ENCODE results near the gene FBXO46. TPM values are rescaled to one million over a fixed set of nuclear protein-coding genes. Genes with fewer than 3 reads are reported as not detected.
A peak's percentile ranks its signal among the peaks of the same experiment; 100 is the strongest.

The FBXO46 gene
- polyA plus RNA-seq, 2 of the 4 experiments (the other 2 are of a cell fraction): 4.9 to 12.7 TPM

DNA sequence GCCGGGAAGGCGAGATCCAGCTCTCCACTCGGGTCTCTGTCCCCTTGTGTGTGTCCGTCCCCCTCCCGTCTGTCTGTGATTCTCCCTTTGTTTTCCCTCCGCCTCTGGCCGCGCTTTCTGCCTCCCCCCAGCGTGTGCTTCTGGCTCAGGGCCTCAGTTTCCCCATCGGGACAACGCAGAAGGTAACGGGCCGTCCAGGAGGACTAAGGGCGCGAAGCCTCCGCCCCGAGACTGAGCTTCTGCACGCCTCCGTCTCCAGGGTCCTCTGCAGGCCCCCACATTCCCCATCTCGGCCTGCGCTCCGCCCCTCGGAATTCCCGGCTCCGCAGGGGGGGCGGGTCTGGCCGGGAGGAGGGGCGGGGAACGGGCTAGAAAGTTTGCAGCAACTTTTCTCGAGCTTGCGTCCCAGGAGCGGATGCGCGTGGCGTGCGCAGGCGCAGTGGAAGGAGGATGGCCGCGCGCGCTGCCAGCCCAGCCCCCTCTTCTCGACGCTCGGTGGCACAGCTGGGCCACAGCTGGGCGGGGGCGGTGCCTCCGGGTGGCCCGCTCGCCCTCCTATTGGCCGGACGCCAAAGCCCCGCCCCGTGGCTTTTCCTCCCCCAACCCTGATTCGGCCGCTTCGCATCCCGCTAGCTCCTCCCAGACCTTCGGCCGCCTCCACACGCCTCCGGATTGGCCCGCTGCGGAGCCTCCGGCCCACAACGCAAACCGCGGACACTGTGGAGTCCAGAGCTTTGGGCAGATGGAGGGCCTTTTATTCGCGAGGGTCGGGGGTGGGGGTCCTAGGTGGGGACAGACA lies 38.5 kb upstream of the FBXO46 start, which contains the start of gene SIX5 (continued):
- TF ChIP-seq CEBPB (IDR thresholded peaks at IDR 0.05) (0 out of 4 replicates have a peak, but pooled peaks of 1 of the 2 experiments have one; percentile 28), RARB (CRISPR knock-in tag; IDR thresholded peaks at IDR 0.05) (peak; percentile 64; the same call in 1 of the 2 replicates)

DNA sequence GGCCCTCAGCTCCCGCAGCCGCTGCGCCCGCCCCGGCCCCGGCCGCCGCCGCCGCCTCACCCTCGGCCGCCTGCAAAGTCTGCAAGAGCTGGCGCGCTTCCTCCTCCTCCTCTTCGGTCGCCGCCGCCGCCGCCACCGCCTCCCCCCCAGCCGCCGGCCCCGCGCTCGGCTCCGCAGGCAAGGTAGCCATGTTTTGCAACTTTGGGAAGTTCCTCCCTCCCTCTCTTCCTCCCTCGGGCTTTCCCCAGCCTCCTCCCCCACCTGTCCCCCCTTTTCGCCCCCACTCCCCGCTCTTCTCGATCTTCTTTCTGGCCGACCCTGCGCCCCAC lies 37.9 kb upstream of the FBXO46 start:
- ATAC-seq (peak in 1 of 2 experiments; percentile 8; a peak in 3 of 6 replicates), FAIRE-seq (no peak), DNase-seq (ENCODE audit: low read depth in 1 of 2, low spot score in 1 of 2) (peak; percentile 65 to 79)
- 0% methylated on average over 20 of the region's 33 CpGs for WGBS (ENCODE audit: missing lambda C conversion rate)
- H3K4me3 ChIP-seq: peak overlapping the region; percentile 78
- TF ChIP-seq MAZ (IDR thresholded peaks at IDR 0.05; ENCODE audit: borderline replicate concordance, low read depth, low read length) (0 out of 2 replicates have a peak, but pooled peaks have one; percentile 10), JUNB (IDR thresholded peaks at IDR 0.05) (no peak), CEBPB (IDR thresholded peaks at IDR 0.05) (peak in 1 of 2 experiments; percentile 60; a peak in 1 of 4 replicates)
- TF ChIP-seq, protein P1, sequence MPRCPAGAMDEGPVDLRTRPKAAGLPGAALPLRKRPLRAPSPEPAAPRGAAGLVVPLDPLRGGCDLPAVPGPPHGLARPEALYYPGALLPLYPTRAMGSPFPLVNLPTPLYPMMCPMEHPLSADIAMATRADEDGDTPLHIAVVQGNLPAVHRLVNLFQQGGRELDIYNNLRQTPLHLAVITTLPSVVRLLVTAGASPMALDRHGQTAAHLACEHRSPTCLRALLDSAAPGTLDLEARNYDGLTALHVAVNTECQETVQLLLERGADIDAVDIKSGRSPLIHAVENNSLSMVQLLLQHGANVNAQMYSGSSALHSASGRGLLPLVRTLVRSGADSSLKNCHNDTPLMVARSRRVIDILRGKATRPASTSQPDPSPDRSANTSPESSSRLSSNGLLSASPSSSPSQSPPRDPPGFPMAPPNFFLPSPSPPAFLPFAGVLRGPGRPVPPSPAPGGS (IDR thresholded peaks at IDR 0.05): no peak
- no peaks in the 10 kb centered on the region for H3K9me3 ChIP-seq
- ChIA-PET POLR2A (interaction anchor here (0.9 to 4.5 kb wide), 15 partner anchors 8 to 184 kb away, joined by 3 to 68 read pairs (median 10); partner anchors contain the start of genes DMPK, DMWD, FBXO46 and OPA3), CTCF (interaction anchor here (0.6 to 74.3 kb wide), 15 partner anchors 12 to 177 kb away, joined by 3 to 2204 read pairs (median 22); partner anchors contain the start of genes DMPK, DMWD, FBXO46 and FOXA3)
- peak overlapping the region; percentile 84 for H3K4me2 ChIP-seq
- H3K27ac ChIP-seq: peak overlapping the region; percentile 93 to 99
- H3K4me1 ChIP-seq: peaks cover 18% of the 10 kb centered on the region

DNA sequence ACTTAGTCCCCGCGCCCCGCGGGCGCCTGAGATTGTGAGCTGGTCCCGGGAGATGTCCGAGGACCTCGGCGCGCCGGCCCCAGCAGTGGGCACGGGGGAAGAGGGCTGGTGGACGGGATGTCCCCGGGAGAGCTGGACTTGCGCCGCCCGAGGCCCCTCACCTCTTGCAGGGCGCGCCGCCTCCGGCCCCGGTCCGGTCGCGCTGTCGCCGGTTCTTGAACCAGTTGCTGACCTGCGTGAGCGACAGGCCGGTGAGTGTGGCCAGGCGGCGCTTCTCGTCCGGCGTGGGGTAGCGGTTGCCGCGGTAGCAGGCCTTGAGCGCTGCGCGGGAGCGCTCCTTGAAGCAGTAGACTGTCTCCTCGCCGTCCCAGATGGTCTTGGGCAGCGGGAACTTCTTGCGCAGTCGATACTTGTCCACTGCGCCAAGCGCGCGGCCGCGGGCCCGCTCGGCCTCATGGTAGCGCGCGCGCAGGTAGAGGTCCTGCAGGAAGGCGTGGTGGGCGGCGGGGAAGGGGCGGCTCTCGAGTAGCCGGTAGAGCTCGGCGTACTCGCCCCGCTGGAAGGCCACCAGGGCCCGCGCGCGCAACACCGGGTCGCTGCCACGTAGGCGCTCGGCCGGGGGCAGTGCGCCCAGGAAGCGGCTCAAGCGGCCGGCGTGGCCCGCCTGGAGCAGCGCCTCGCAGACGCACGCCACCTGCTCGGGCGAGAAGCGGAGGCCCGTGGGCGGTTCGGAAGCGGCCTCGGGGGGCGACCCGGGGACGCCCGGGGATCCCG lies 37.4 kb upstream of the FBXO46 start:
- H3K4me1 ChIP-seq: peaks cover 18% of the 10 kb centered on the region
- H3K4me2 ChIP-seq: peak overlapping the region; percentile 84
- peak; percentile 54 to 89 for DNase-seq (ENCODE audit: low read depth in 1 of 2, low spot score in 1 of 2)
- ATAC-seq: peak; percentile 2 to 6
- FAIRE-seq: no peak
- under 1% methylated on average over 55 of the region's 102 CpGs for WGBS (ENCODE audit: missing lambda C conversion rate)
- TF ChIP-seq, protein P2, sequence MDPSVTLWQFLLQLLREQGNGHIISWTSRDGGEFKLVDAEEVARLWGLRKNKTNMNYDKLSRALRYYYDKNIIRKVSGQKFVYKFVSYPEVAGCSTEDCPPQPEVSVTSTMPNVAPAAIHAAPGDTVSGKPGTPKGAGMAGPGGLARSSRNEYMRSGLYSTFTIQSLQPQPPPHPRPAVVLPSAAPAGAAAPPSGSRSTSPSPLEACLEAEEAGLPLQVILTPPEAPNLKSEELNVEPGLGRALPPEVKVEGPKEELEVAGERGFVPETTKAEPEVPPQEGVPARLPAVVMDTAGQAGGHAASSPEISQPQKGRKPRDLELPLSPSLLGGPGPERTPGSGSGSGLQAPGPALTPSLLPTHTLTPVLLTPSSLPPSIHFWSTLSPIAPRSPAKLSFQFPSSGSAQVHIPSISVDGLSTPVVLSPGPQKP (IDR thresholded peaks at IDR 0.05; ENCODE audit: low read depth, low read length): no peak
- TF ChIP-seq, protein P3, sequence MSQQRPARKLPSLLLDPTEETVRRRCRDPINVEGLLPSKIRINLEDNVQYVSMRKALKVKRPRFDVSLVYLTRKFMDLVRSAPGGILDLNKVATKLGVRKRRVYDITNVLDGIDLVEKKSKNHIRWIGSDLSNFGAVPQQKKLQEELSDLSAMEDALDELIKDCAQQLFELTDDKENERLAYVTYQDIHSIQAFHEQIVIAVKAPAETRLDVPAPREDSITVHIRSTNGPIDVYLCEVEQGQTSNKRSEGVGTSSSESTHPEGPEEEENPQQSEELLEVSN (IDR thresholded peaks at IDR 0.05; ENCODE audit: borderline replicate concordance, low read depth): peak; percentile 85
- TF ChIP-seq JUNB (IDR thresholded peaks at IDR 0.05): no peak
- no peak for TF ChIP-seq EHF (CRISPR knock-in tag; IDR thresholded peaks at IDR 0.05)
- TF ChIP-seq RNF2 (IDR thresholded peaks at IDR 0.05; ENCODE audit: borderline replicate concordance, low read depth): peak; percentile 85; the same call in 1 of the 2 replicates
- TF ChIP-seq, protein P4, sequence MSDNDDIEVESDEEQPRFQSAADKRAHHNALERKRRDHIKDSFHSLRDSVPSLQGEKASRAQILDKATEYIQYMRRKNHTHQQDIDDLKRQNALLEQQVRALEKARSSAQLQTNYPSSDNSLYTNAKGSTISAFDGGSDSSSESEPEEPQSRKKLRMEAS (IDR thresholded peaks at IDR 0.05): peak; percentile 69; the same call in 1 of the 2 replicates
- no peak for TF ChIP-seq MAZ (IDR thresholded peaks at IDR 0.05; ENCODE audit: borderline replicate concordance, low read depth, low read length)
- no peak for TF ChIP-seq ZFP36 (IDR thresholded peaks at IDR 0.05; ENCODE audit: borderline replicate concordance, partially characterized antibody)
- TF ChIP-seq, protein P5, sequence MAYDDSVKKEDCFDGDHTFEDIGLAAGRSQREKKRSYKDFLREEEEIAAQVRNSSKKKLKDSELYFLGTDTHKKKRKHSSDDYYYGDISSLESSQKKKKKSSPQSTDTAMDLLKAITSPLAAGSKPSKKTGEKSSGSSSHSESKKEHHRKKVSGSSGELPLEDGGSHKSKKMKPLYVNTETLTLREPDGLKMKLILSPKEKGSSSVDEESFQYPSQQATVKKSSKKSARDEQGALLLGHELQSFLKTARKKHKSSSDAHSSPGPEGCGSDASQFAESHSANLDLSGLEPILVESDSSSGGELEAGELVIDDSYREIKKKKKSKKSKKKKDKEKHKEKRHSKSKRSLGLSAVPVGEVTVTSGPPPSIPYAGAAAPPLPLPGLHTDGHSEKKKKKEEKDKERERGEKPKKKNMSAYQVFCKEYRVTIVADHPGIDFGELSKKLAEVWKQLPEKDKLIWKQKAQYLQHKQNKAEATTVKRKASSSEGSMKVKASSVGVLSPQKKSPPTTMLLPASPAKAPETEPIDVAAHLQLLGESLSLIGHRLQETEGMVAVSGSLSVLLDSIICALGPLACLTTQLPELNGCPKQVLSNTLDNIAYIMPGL (CRISPR knock-in tag; IDR thresholded peaks at IDR 0.05; ENCODE audit: borderline replicate concordance): peak; percentile 46; the same call in 1 of the 2 replicates
- no peak for TF ChIP-seq FOSL2 (IDR thresholded peaks at IDR 0.05)
- TF ChIP-seq FOSL2 (CRISPR knock-in tag; IDR thresholded peaks at IDR 0.05): no peak; the same call in 1 of the 2 replicates
- peak; percentile 38; the same call in 1 of the 2 replicates for TF ChIP-seq MYC (IDR thresholded peaks at IDR 0.05; ENCODE audit: borderline replicate concordance, low read length)
- no peak for TF ChIP-seq ZNF302 (CRISPR knock-in tag; IDR thresholded peaks at IDR 0.05)
- TF ChIP-seq SMC3 (IDR thresholded peaks at IDR 0.05): no peak
- no peak for TF ChIP-seq PHF8 (IDR thresholded peaks at IDR 0.05; ENCODE audit: borderline replicate concordance, low read depth)
- TF ChIP-seq, protein P1 (IDR thresholded peaks at IDR 0.05): no peak
- TF ChIP-seq, protein P6, sequence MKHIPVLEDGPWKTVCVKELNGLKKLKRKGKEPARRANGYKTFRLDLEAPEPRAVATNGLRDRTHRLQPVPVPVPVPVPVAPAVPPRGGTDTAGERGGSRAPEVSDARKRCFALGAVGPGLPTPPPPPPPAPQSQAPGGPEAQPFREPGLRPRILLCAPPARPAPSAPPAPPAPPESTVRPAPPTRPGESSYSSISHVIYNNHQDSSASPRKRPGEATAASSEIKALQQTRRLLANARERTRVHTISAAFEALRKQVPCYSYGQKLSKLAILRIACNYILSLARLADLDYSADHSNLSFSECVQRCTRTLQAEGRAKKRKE (CRISPR knock-in tag; IDR thresholded peaks at IDR 0.05; ENCODE audit: low read depth): no peak
- TF ChIP-seq POLR2A (IDR thresholded peaks at IDR 0.05; ENCODE audit: low read length): peak; percentile 46
- TF ChIP-seq HDAC2 (IDR thresholded peaks at IDR 0.05): no peak; the same call in 1 of the 2 replicates
- peak overlapping the region; percentile 93 to 99 for H3K27ac ChIP-seq
- POLR2A ChIA-PET: interaction anchor here (0.6 to 4.5 kb wide), 16 partner anchors 7 to 184 kb away, joined by 3 to 68 read pairs (median 8); partner anchors contain the start of genes DMPK, DMWD, FBXO46 and OPA3
- CTCF ChIA-PET: interaction anchor here (0.6 to 74.3 kb wide), 19 partner anchors 12 to 177 kb away, joined by 3 to 2204 read pairs (median 6); partner anchors contain the start of genes DMPK, DMWD, FBXO46 and FOXA3
- peak overlapping the region; percentile 78 for H3K4me3 ChIP-seq
- H3K9me3 ChIP-seq: no peaks in the 10 kb centered on the region
